NCI-H128 (cell line): ENCODE results near the gene BAIAP2L1.

Experiments used
- DNase-seq: peaks from one replicate; lab custom pipeline; 2025; ENCODE audit not compliant: unreplicated experiment; lab: John Stamatoyannopoulos, UW

The BAIAP2L1 gene

DNA sequence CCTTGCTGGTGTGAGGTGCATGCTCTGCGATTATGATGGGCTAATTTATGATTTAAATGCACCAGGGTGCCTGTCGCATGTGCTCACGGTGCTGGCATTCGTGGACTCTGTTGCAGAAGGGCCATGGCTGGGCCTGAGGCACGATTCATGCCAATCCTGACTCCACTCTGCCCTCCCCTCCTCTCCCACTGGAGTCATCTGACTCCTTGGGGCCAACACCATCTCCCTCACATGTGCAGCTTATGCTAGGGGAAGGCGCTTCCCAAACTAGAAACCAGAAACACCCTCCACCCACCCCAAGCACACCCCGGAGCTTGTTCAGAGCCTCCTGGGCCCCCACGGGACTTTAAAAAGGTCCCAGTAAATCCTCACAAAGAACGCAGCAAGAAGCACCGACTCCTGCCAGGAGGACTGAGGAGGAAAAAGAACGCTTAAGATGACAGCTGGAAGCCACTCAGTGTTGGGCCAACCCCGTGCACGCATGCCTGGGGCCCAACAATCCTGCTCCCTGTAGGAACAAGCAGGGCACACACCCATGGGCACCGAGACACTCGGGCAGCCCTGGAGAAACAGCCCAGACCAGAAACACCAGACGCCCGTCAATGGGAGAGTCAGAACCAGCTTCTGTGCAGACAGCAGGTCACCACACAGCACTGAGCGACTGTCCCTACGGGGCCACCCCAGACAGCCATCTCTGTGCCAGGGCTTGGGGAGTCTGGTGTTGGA lies 105.3 kb downstream of the BAIAP2L1 start:
- no peak for DNase-seq

DNA sequence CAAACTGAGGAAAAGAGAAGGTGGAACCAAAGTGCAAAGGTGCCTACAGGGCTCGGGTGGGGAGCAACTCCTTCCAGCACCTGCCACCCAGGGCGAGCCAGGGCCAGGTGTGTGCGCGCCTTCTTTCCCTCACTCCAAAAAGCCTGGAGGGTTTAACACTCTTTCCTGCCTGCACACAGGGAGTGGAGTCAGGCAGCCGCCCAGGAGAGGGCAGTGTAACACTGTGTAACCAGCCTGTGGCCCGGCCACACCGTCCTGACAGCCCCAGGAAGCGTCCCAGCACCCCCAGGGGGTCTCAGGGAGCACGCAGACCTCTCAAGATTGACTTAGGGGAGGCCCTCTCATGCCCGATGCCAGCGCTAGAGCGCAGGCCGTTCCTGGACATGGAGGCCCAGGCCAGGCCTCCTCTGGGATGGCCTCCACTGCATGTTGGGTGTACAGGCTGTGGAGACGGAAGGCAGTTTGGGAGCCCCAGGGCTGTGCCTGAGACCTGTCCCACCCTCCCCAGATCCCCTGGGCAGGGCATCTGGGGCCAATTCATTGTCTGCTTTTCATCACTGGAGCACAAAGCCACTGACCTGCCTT lies 106.0 kb downstream of the BAIAP2L1 start:
- peak; percentile 43 for DNase-seq

DNA sequence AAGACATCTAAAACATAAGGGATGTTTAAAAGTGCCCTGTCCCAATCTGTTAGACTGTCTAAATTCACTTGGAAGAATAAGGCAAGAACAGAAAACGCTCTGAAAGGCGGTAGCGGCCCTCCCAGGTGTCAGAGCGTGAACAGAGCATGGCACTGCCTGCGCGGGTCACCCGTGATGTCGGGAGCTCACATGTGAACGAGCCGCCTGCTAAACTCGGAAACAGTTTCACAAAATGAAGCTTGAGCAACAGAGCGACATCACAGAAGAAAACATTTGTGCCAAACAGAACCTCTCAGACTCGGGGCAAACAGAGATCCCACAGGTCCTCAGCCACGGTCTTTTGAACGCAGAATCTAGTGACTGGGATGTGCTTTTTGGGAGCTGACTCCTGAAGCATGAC lies 106.6 kb downstream of the BAIAP2L1 start:
- DNase-seq = no peak

DNA sequence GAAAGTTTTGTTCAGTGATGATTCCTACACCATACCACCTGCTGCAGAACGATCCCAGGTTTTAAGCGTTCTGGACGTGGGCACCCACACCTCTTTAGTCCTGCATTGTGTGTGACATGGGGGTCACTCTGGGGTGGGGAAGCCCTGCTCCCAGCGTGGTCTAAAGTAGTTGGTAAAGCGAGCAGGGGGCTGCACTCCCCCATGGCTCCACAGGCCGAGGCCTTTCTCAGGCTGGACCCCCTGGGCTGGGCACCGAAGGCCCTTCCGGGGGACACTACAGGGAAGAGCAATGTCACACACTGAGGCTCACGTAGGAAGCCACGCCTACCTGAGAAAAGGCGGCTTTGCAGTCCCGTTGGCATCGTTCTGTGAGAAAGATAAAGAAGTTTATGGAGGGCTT lies 107.1 kb downstream of the BAIAP2L1 start:
- DNase-seq = no peak

DNA sequence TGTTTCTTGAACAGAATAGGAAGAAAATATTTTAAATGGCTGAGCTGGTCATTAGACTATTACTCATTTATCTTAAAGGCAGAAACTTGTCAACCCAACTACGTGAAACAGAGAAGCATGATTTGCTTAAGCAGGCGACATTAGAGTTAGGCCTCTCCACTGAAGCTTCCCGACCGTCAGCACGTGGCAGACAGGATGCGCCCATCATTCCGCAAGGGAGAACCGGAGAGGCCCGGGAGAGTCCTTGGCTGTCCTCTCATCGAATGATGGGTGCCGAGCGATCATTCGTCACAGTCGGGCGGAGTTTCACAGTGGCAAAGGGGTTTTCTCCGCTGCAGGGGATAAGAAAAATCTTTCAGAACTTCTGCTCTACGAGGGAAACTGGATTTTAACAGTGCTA lies 107.6 kb downstream of the BAIAP2L1 start:
- no peak for DNase-seq

DNA sequence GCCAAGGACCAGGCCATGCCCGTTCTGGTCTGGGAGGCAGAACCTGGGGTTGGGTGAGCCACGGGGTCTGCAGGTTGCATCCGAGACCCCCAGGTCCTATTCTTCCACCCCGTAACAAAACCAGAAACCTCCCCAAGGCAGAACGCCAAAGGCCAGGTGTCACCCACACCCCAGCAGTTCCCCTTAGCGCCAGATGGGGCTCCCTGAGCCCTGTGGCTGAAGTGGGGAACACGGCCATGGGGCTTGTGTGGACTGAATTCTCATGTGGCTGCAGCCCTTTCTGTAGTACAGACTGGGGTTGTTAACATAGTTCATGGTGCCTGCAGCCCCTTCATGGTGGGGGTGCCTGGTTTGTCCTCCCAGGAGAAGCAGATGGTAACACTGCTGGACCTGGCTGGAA lies 109.2 kb downstream of the BAIAP2L1 start:
- no peak for DNase-seq

DNA sequence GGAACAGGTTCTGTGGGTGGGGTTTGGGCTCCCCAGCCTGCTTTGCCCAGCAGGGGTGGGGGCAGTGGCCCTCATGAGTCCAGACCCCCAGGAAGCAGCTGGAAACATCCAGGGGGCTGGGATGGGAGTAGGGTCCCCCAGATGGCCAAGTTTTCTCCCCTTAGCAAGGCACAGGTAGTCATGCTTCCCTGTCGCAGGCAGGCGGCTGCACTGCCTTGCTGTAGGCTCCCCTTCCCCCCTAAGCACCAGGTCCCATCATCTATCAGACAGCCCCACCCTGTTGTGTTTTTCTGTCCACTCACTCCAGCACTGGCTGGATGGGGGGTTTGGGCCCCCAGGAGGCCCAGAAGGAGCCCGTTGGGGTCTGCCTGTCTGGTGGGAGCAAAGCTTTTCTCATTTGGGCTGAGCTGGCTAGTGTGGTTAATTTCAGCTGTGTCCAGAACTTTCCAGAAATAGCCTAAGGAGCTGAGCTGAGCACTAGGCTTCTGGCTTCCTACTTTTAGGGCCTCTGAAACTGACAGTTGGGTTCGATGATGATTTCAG lies 111.5 kb downstream of the BAIAP2L1 start:
- no peak for DNase-seq

GRCh38 chr7:98288064-98288823 lies 112.6 kb downstream of the BAIAP2L1 start:
- DNase-seq = no peak

DNA sequence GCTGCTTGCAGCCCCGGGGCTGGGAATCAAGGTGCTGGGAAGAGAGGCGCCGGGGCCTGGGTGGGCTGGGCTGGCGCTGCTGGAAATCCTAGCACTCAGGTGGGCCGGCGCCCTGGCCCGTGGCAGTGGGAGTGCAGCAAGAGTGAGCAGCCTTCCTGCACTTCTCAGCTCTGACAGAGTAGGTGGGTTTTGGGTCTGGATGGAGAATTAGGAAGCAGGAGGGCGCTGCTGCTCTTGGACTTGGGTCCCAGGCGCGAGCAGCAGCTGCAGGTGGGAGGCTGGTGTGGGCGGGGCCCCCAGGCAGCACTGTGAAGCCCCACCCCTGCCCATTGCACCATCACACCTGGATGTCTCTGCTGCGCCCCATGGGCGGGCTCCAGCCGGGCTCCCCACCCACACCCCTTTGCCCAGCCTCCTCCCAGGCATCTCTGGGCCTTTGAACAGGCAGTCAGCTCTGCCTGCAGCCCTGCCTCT lies 113.4 kb downstream of the BAIAP2L1 start:
- no peak for DNase-seq

GRCh38 chr7:98286701-98287485 lies 114.0 kb downstream of the BAIAP2L1 start:
- no peak for DNase-seq

DNA sequence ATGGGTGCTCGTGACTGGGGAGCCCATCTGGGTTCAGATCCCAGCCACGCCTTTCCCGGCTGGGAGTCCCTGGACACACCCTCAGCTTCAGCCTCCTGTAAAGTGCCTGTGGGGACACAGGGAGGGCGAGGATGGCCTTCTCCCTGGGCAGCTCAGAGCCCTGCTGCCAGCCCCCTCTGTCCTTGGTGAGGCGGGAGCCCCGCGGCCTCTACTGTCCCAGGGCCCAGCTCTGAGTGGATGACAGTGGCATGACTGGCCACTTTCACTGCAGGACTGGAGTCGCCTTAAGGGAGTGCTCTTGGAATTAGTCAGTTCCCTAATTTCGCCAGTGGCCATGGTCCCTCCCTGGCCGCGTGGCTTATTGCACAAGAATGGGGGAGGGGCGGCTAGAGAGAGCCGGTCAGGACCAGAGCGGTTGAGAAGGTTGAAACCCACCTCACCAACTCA lies 114.8 kb downstream of the BAIAP2L1 start:
- no peak for DNase-seq

DNA sequence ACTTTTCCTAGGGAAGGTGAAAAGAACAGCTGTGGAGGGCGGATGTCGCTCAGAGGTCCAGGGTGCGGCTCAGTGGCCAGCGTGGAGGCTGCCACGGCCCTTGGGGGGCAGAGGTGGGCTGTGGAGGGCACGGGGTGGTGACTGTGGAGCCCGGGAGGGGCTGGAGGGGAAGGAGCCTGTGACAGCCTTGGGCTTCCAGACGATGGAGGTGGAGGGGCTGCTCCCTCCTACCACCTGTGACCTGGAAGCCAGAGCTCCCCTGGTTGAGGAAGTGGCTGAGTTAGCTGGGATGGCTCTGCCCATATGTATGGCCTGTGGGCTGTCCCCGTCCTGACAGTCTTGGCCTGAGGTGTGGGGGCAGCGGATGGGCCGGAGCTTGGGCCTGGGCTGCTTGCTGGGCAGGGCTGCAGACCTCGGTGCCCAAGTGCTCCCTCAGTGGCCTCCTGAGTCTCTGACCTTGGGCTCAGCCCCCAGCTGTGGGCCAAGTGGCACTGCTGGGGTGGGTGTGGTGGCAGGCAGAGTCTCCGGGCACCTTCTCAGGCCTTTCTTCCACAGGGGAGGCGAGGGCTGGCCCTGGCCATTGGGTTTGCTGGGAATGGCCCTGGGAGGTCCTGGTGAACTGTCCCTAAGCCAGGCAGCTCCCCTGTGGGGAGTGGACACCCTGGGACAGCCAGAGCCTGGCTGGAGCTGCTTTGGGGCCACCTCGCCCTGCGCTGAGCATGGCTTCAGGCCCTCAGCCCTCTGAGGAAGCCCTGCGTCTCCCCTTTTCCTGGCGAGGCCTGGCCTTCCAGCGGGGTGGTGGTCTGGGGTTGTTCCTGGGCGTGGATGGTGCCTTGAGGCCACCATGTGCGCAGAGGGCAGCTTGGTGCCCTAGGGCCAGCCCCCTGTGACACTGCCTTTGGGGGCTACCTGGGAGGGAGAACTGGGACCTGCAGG lies 115.5 kb downstream of the BAIAP2L1 start:
- DNase-seq = no peak

DNA sequence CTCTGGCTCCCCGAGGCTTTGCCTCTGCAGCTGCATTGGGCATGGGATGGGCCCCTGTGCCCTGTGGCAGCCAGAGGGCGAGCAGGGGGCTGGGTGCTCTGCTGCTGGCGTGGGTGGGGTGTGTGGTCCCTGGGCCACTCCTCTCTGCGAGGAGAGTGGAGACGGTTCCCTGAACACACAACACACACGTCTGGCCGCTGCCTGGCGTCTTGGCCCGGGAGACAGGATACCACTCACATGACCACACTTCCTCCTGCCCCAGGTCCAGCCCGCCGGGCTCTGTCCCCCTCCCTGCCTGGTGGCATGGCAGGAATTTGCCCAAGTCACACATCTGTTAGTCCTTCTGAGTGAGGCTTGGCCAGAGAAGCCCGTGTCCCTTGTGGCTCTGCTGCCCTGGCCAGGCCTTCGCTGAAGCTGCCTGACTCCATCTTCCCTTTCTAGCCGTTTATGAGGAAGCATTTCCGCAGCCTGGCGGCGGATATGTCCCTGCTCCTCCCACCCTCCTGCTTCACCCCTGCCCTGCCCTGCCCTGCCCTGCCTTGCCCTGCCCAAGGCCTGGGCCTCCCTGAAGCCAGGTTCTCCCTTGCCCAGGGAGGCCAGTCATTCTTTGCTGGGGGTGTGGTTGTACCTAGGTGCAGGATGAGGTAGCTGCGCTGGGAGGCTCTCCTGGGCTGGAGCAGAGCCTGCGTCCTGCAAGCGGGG lies 116.4 kb downstream of the BAIAP2L1 start:
- DNase-seq = no peak

DNA sequence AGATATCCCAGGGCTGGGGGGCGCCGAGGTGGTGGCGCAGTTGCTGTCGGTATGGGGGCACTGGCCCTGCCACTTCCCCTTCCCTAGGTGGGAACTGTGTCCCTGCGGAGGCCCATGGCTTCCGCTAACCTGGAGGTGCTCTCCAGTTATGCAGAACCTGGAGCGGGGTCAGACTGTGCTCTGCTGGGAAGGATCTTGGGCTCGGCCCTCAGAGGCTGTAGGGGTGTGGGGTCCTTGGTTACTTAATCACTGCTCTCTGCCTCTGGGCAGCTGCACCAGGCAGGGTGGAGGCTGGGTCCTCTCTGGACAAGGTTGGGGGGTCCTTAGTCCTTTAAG lies 117.0 kb downstream of the BAIAP2L1 start:
- no peak for DNase-seq

GRCh38 chr7:98283127-98283886 lies 117.6 kb downstream of the BAIAP2L1 start:
- no peak for DNase-seq

DNA sequence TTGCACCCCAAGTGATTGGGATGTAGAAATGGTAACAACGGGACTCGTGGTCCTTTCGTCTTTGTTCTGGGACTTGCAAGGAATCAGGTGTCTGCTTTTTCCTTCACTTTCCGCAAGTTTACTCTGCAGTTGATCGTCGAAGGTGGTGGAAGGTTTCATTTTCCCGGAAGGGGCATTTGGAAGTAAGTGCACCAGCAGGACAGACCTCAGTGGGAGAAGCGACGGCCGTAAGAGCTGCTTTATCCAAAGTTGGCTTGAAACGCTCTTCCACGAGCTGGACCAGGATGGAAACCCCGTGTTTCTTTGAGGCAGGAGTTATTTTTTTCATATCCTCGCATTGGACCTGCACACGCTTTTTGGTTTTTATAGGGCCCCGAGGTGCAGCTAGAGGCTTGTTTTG lies 118.2 kb downstream of the BAIAP2L1 start:
- DNase-seq = no peak

DNA sequence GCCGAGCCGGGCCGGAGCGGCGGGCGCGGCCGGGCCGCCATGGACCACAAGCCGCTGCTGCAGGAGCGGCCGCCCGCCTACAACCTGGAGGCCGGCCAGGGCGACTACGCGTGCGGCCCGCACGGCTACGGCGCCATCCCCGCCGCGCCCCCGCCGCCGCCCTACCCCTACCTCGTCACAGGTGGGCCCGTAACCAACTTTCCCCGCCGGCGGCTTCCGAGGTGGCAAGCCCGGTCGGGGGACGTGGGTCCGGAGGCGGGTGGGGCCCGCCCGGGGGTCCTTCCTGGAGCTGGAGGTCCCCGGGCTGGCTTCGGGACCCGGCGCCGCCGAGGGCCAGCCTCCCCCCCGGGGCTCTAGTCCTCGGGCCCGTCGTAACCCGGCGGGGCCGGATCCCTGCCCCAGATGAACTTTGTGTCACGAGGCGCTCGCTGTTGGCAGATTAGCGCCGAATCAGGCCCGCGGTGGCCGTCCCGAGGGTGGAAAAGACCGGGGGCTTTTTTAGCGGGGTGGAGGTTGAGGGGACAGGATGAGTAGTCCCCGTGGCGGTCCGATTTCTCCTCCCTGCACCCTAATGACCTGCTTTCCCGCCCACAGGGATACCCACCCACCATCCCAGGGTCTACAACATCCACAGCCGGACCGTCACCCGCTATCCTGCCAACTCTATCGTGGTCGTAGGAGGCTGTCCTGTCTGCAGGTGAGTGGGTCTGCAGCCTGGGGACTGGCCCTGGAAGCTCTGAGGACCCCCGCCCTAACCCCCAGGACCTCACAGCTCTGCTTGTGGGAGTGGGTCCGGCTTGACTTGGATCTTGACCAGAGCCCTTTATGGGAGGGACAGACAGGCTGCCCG lies 118.9 kb downstream of the BAIAP2L1 start:
- no peak for DNase-seq
